ENCODE results near the gene RABGAP1L.

- TF ChIP-seq POLR2AphosphoS5 (IDR thresholded peaks at IDR 0.05; ENCODE audit: borderline replicate concordance, low read depth, low read length), result no peak
- TF ChIP-seq EZH2 (IDR thresholded peaks at IDR 0.05), result no peak
Observed at GRCh38 chr1:174900317-174900716, 741.0 kb downstream of the RABGAP1L start.
